Stimulated activated CD8-positive, alpha-beta memory T cell treated with anti-CD3 and anti-CD28 coated beads, Interleukin-7, amount 100 ng/mL, for 4 hours (primary cell): ENCODE data around the gene MEIKIN.

Experiments used
- DNase-seq, 2 donors: peaks; one replicate each; pipeline ENCODE4 v3.0.0-alpha.2; 2020; ENCODE audit warnings: low read depth in 2 of 2

MEIKIN gene

DNA sequence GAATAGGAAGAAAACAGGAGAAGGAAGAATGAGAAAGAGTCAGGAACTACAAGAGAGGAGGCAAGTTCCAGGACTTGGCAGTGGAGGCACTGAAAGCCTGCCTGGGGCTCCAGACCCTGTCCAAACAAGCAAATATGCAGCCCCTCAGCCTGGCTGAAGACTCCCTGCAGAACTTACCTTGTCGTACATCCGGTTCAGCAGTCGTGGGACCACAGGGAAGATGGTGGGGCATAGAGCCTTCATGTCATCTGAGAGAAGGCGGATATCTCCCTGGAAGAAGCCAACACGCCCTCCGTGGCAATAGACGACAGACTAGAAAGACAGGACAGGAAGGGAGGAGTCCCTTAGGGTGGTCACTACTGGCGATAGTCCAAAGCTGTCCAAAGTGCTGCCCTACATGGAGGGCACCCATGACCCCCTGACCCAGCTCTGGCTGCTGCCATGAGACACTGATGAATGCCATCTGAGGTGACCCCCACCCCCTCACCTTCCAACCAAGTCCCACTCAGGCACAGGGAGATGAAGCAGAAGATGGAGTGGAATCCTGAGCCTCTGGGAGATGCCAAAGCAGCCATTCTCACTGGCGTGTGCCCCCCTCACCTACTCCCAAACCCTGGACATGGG lies 27.7 kb upstream of the MEIKIN start:
- no peak for DNase-seq

DNA sequence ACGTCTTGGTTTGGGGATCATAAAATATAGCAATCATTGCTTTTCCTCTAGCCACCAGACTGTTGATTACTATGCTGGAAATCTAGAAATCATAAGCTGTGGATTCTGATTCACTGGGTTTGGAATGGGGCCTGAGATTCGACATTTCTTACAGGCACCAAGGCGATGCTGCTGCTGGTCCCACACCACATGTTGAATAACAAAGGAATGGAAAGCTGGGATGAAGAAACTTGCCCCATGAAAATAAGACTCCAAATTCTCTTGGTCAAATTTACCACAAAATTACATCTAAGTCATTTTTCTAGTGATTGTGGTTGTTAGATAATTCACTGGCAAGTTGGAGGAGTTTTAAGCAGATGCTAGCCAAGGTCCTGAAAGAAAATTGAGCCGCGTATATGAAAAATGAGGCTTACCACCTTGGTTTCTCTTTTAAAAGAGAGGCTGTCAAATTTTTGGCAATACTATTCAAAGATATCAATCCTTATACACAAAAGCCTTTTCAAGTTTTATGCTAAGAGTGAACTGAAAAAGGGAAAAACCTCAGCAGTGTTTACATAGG lies 23.0 kb upstream of the MEIKIN start:
- DNase-seq: no peak

DNA sequence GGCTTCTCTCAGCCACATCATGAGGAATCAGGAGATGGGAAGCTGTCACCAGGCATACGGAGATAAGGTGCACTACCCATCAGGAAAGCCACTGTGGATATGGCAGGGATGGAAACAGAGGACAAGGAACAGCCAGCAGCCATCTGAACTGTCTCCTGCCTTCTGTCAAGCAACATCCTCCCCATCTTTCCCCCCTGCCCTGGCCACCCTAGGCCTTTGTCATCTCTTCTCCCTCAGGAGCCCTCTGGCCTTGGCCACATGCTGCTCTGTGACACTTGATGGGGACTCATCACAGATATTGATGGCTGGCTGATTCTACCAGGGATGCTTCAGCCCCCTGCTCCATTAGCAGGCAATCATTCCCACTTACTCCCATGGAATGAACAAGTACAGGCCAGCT lies 21.1 kb upstream of the MEIKIN start:
- no peak for DNase-seq

DNA sequence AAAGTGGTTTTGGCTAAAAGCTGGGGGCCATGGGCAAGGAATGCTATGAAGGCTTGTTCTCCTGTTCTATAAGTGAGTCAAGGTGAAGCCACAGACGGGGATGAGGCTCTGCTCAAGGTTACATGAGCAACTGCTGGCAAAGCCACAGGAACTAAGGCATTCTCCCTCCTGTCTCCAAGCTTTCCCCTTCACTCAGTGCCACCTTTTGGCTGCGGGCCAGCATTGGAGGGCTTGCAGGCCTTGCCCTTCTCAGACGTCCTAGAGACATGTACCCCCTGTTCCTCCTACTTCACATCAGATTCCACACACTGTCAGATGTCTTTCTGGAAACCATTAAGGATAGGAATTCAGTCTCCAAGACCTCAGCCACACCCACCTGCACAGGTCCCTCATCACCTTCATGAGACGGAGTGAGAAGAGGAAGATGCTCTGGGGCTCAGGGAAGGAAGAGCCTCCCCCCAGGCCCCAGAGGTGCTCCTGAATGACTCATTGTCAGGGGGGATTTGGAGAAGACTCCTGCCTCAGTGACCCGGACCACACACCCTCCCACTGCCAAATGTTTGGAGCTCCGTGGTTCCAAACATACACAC lies 20.5 kb upstream of the MEIKIN start:
- no peak for DNase-seq

DNA sequence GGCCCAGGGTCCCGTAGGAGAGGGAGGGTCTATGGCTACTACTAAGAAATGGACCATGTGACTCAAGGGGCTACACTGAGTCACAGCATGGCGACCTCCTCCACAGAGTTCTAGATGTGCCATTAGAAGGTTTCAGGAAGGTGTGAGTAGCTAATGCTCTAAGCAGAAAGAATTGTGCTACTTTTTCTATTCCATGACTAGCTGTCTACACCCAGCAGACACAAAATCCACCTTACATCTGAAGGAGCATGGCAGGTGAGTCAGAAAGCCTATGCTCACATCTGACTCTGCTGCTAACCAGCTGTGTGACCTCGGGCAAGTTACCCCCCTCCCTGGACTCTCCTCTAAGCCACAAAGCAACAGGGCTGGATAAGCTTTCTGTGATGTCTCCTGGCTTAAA lies 14.4 kb upstream of the MEIKIN start:
- DNase-seq: no peak

DNA sequence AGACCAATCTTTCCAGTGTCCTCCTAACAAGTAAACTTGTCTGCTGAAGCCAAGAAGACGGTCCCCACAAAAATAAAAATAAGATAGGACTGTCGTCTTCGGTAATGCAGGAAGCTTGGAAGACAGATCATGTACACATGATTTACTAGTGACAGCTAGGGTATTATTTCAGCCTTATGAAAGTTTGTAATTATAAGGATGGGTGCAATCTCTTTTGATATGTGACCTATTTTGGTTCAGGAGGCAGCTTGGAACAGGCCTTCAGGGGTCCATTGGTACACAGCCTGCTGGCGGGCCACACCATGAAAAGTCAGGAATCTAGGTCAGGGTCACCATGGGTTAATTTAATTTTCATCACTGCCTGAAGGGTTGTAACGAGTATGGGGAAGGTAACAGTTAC lies 13.7 kb upstream of the MEIKIN start:
- no peak for DNase-seq

DNA sequence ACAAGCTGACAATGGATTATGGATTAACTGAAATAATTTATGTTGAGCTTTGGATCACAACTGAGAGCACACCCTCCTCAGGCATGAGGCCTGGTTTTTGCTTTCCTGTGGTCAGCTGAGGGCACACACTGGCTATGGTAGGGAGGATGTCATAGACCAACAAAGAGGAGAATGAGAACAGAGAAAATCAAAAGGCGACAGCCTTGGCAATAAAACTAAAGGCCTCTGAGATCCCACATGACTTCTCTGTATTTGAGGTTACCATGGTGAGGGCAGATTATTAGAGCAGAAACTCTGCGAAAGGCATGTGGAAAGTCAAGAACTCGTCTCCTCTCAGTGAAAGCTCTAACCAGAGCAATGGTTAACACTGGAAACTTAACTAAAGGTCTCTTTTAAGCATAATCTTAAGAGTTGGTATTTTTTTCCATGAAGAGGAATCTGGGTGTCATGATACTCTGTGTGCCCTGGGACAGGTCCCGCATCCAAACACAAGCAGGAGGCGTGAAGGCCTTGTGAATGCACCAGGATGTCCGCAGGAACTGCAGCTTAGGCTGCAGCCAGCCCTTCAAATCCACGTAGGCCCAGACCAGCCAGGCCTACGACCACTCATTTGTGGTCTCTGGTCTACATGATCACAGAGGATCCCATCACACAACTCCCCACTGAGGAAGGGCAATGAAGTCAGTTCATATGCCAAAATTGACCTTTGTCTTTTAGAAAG lies 12.4 kb upstream of the MEIKIN start:
- no peak for DNase-seq

DNA sequence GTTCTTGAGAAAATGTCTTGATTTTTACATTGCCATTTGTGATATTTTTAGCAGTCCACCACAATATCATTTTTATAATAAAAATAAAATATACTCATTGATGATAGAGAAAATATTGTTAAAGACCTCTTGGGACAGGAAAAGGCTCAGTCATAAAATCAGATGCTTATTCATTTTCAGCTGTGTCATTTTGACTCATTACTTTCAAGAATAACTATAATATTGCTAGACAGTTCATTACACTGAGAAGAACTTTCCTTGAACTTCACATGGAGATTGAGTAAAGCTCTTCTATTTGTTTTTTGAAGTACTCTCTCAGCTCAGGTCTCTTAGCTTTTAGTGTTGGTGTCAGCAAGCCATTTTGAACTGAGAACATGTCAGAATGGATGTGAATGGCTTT lies 8.5 kb upstream of the MEIKIN start:
- DNase-seq: no peak

DNA sequence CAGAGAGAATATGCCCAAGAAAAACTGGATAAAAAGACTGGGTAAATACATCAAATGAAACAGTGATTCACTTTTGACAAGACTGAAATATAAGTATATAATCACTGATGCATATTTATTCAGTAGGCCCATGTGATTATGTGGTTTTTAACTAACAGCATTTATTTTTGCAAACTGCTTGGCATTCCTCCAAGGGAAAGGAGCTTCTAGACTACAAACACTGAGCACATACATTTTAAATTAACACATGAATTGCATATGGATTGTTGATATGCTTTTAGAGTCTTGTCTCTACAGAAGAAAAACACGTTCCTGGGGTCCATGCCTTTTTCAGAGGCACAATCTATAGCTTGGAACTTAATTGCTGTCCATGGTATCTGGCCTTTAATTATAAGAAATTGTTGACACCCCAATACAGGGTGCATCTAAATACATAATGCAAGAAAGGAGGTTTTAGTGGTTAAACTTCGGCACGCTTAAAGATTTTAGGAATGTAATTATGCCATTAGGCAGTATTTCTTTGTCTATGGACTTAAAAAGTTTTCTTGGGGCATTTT lies 6.9 kb upstream of the MEIKIN start:
- DNase-seq: no peak

DNA sequence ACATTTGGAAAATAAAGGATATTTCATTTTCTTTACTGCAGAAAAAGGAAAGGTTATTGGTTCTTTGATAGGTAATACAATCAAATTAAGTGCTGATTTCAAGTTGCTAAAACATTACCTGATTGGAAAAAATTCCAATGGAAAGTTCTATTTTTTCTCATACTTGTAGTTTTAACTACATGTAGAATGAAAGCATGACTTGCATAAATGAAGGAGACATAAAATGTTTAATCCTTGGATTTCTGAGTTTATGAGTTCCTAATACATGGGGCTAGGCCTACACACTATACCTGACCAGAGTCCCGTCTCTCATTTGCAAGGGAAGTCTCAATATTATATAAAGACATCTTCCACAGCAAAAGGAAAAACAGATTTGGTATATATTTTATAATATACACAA lies 5.2 kb upstream of the MEIKIN start:
- DNase-seq: no peak

DNA sequence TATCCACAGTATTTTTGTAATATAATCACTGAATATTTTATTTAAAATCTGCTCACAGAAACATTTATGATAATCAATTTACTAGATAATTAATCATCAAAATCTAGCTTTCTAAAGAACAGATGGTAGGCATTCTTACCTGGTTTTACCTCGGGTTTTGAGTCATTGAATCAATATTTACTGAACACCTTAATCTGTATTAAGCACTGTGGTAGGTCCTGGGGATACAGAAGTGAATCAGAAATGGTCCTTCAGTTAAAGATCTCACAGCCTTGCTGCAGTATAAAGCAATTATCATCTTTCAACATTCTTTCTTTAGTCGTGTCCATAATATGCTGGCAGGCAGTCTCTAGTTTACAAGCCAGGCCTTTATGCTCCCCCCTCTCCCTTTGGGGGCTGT lies 2.0 kb upstream of the MEIKIN start:
- no peak for DNase-seq

DNA sequence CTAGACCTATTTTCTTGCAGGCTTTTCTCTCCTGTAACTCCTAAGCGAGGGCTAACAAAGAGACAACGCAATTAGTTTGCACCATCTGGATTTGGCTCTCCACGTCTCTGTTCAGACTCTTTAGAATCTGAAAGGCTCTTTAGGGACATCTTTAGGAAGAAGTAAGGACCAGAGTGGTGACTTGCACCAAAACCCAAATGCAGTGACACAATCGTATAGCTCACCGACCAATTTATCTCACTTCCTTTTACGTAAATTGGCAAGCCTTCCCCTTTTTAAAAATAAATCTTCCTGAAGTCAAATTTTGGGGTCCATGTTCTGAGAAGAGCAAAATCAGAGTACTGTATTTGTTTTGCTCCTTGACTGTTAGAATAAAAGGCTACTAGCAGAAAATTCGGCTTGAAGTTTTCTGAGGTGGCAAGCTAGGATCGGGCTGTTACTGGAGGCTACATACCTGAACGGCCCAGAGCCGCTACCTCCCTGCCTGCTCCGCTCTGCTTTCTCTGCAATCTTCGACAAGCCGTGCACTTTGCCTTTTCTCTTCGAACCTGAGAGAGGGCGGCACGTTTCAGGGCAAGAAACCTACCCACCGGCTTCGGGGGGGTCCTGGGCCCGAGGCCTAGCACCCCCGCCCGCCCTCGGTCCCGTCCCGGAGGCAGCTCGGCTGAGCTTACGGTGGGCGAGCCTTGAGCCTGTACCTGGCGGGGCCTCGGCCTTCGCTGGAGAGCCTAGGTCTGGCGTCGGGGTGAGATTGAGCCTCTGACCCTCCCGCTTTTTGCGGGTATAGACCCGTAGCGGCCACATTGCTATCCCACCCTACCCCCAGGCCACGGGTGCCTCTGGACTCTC lies 537 bp downstream of the MEIKIN start:
- no peak for DNase-seq

DNA sequence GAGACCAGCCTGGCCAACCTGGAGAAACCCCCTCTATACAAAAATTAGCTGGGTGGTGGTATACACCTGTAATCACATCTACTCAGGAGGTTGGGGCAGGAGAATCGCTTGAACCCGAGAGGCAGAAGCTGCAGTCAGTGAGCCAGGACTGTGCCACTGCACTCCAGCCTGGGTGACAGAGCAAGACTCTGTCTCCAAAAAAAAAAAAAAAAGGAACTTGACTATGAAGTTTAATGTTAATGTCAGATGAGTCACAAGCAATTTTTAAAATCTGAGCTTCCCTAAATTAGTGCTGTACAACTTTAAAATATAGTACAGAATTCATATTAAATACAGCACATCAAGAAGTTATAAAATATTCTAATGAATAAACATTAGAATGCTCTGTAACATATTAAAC lies 1.5 kb downstream of the MEIKIN start:
- no peak for DNase-seq

DNA sequence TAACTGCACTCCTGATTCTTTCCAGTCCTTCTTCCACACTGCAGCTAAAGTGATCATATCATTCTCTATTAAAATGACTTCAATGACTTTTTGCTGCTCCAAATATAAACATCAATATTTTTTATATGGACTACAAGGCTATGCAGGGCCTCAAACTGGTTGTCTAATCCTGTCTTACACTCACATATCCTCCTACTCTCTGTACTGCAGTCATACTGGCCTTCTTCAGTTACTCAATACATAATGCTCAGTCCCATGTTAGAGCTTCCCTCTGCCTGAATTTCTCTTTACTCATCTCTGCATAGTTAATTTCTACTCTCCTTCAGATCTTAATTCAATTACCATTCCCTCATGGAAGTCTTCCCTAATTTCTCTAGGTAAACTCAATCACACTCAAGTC lies 3.4 kb downstream of the MEIKIN start:
- DNase-seq: no peak

DNA sequence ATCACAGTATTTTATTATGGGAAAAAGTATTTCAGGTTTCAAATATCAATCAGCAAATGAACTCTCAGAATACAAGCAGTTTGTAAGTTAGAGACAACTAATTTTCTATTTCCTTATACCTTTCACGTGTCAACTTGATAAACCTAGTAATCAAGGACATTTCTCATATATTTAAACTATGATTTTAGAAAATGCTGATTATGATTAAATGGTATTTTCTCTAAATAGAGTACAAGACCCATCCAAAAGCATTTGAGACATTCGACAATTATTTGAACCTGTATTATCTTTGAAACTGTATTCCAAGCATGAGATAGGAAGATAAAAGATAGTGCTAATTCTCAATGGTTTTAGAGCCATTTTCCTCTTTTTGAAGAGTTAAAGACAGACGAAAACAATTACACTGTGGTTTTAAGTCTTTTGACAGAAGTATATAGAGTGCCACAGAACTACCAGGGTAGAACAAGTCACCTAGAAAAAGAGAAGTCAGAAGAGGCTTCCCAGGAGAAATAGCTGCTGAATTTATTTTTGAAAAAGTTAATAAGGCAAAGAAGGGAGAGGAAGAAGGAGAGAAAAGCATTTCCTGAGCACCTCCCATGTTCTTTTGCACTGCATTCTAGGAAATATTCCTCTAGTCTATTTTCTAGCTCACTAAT lies 5.6 kb downstream of the MEIKIN start:
- no peak for DNase-seq

DNA sequence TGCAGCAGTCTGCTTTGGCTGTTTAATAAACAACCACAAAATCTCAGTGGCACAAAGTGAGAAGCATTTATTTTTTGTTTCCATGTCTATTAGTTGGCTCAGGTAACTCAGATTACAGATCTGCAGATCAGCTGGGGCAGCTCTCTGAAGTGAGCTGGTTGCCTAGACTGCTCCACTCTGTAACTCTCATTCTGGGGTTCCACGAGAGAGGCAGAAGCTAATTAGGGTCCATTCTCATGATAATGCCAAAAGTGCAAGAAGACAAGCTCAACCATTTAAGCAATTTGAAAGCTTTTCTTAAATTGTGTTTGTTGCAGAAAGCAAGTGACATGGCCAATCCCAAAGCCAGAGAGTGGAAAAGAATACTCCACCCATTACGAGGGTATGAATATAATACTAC lies 13.2 kb downstream of the MEIKIN start:
- DNase-seq: no peak

DNA sequence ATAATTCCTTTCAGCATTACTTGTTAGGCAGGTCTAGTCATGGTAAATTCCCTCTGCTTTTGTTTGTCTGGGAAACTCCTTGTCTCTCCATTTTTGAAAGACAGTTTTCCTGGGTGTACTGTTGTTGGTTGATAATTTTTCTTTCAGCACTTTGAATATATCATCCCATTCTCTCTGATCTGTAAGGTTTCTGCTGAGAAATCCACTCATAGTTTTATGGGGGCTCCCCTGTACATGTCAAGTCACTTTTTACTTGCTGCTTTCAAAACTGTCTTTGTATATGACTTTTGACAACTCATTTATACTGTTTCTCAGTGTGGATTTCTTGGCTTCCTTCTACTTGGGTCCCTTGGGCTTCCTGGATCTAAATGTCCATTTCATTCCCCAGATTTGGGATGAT lies 16.5 kb downstream of the MEIKIN start:
- DNase-seq: no peak

DNA sequence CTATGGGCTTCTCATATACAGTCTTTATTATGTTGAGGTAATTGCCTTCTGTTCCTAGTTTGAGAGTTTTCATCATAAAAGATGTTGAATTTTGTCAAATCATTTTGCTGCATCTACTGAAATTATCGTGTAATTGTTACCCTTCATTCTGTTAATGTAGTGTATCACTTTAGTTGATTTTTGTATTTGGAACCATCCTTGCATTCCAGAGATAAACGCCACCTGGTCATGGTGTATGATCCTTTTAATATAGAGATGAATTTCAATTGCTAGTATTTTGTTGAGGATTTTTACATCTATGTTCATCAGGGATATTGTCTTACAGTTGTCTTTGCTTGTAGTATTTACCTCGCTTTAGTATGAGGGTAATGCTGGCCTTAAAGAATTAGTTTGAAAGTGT lies 19.3 kb downstream of the MEIKIN start:
- DNase-seq: no peak

DNA sequence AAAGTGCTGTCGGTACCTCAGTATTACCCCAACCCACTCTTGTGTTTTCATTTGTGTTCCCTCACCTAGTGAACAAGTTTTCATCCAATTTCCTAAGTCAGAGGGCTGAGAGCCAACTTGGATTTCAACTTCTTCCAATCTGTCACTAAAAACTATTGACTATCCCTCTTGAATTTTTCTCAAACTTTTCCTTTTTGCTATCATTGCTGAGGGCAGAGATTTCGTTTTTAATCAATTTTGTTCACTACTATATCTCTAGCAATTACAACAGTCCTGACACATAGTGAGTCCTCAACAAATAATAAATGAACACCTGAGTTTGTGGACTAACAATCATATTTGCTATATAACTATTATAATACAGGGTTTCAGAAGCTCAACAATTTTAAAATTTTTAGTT lies 29.0 kb downstream of the MEIKIN start:
- DNase-seq: no peak

DNA sequence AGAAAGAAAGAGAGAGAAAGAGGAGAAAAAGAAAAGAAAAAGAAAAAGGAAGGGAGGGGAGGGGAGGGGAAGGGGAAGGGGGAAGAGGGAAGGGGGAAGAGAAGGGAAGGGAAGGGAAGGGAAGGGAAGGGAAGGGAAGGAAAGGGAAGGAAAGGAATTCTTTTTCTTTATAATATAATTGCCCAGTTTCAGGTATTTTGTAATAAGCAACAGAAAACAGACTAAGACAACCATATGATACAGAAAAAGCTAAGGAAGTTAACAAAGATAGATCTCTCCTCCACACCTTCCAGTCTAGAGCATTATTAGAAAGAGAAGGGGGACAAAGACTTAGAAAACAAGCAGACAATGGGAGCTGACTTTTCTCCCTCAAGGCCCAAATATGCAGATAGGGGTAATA lies 31.0 kb downstream of the MEIKIN start:
- no peak for DNase-seq

DNA sequence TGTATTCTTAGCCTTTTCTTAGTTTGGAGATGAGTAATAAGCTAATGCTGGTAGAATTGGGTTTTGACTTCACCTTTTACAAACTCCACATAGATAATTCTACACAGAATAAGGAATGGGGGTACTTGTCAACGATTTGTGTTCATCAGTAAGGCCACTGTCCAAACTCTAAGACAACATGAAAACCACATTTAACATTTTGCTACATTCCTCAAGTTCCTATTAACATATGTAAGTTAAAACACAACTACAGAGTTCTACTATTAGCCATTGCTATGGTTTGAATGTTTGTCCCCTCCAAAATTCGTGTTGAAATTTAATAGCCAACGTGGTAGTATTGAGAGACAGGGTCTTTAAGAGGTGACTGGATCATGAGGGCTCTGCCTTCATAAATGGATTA lies 31.9 kb downstream of the MEIKIN start:
- DNase-seq: no peak
